ENCODE results near the gene BPIFB1. TPM values are rescaled to one million over a fixed set of nuclear protein-coding genes. Genes with fewer than 3 reads are reported as not detected.

The BPIFB1 gene
- total RNA-seq, 4 donors from 2014 or later, result not detected

DNA sequence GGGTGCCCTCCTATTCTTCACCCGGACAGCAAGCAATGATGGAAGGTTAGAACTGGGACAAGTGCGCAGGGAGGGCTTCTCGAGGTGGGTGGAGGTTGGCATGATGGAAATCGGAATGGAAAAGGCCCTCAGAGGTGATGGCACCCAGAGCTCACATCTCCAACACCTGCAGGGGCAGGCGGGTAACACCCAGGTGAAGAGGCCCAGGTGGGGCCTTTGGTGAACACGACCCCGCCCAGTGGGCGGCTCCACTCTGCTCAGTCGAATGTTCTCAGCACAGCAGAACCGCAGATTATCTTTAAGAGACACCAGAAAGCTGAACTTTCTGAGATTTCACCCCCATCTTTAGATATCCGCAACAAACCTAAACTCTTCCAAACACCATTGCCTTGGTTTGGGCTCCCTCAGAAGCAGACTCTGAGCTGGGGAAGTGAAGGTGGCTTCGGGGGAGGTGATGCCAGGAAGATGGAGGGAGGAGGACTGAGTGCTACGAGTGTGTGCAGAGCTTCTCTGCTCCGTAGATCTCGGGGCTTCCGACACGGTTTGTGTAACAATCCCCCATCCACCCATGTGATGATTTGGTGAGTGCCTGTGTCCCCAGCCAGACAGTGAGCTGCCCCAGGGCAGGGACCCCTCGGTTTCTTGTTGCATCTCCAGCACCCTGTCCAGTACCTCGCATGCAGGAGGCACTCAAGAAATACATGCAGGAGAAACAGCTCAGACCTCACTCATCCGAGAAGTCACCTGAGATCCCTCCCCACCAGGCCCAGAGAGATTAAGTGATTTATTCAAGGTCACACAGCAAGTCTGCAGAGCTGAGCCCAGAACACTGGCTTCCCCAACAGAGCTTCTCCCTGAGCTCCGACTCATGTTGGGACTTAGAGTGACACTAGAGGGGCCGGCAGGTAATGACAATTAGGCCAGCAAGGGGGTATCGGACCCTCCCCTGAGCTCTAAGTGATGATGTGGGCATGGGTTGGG is 45.4 kb downstream of the BPIFB1 start:
- no peaks in the 10 kb centered on the region for H3K27me3 ChIP-seq
- no peak for DNase-seq
- H3K9me3 ChIP-seq, result no peaks in the 10 kb centered on the region
- no peaks in the 10 kb centered on the region for H3K4me1 ChIP-seq
- H3K27ac ChIP-seq, result no peak overlapping the region
- H3K4me3 ChIP-seq (replicated peaks in 1 of 3), result no peak overlapping the region
- no peaks in the 10 kb centered on the region for H3K36me3 ChIP-seq
- TF ChIP-seq POLR2A (IDR thresholded peaks at IDR 0.05), result no peak
- TF ChIP-seq, protein P1, sequence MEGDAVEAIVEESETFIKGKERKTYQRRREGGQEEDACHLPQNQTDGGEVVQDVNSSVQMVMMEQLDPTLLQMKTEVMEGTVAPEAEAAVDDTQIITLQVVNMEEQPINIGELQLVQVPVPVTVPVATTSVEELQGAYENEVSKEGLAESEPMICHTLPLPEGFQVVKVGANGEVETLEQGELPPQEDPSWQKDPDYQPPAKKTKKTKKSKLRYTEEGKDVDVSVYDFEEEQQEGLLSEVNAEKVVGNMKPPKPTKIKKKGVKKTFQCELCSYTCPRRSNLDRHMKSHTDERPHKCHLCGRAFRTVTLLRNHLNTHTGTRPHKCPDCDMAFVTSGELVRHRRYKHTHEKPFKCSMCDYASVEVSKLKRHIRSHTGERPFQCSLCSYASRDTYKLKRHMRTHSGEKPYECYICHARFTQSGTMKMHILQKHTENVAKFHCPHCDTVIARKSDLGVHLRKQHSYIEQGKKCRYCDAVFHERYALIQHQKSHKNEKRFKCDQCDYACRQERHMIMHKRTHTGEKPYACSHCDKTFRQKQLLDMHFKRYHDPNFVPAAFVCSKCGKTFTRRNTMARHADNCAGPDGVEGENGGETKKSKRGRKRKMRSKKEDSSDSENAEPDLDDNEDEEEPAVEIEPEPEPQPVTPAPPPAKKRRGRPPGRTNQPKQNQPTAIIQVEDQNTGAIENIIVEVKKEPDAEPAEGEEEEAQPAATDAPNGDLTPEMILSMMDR (IDR thresholded peaks at IDR 0.05), result no peak
- intact Hi-C loops (cut with DNase I), result no loop called here
- 78 to 82% methylated on average over 23 of the region's 23 CpGs for WGBS, 2 donors

DNA sequence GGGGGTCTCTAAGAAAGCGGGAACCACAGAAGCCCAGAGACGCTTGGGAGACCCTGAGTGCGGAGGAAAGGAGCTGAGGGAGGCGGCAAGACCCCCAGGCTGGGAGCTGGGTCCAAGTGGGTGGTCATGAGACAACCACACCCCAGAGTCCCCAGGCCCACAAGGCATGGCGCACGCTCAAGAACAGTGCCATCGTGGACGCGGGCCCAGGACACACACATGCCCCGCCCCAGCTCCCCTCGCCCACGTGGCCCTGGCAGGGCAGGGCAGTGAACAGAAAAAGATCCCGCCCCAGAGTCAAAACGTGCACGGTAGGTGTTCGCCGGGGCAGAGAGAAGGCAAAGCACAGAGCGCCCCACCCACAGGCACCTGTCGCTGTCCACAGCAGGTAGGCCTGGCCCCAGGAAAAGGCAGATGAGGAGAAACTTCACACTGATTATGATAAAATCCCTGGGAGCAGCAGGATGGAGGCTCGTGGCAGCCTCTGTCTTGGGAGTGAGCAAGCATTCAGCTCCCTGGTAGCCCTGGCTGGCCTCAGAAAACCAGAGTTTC is 50.0 kb downstream of the BPIFB1 start:
- Histone ChIP-seq H3K36me3 (no peaks in the 10 kb centered on the region), H3K9me3 (no peaks in the 10 kb centered on the region), H3K4me3 (replicated peaks in 1 of 3) (no peak overlapping the region), H3K4me1 (no peaks in the 10 kb centered on the region), H3K27me3 (no peaks in the 10 kb centered on the region), H3K27ac (no peak overlapping the region)
- intact Hi-C loops (cut with DNase I), result no loop called here
- 69% methylated on average over 18 to 20 of the region's 20 CpGs for WGBS, 2 donors
- DNase-seq, result no peak
- TF ChIP-seq POLR2A (IDR thresholded peaks at IDR 0.05), result no peak
- TF ChIP-seq, protein P1 (IDR thresholded peaks at IDR 0.05), result no peak

DNA sequence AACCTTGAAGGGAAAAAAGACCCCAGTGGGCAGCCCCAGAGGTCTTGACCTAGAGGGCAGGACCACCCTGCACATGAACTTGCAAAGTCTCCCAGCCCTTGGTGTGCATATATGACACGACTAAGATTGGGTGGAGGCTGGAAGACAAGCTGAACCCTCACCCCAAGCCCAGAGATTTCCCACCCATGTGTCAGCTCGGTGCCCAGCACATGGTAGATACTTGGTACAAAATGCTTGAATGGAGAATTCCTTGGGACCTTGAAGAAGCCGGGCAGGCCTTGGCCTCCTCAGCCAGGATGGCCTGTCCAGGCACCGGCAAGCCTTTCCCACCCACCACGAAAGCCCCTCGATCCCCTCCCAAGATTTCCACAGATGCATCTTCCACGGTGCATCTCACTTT is 50.6 kb downstream of the BPIFB1 start:
- TF ChIP-seq, protein P1 (IDR thresholded peaks at IDR 0.05), result no peak
- no peak for TF ChIP-seq POLR2A (IDR thresholded peaks at IDR 0.05)
- no peaks in the 10 kb centered on the region for H3K4me1 ChIP-seq
- no peak for DNase-seq
- H3K9me3 ChIP-seq, result no peaks in the 10 kb centered on the region
- no peaks in the 10 kb centered on the region for H3K27me3 ChIP-seq
- H3K36me3 ChIP-seq, result no peaks in the 10 kb centered on the region
- 87 to 97% methylated on average over 6 to 7 of the region's 7 CpGs for WGBS, 2 donors
- no peak overlapping the region for H3K27ac ChIP-seq
- intact Hi-C loops (cut with DNase I), result no loop called here
- no peak overlapping the region for H3K4me3 ChIP-seq (replicated peaks in 1 of 3)

DNA sequence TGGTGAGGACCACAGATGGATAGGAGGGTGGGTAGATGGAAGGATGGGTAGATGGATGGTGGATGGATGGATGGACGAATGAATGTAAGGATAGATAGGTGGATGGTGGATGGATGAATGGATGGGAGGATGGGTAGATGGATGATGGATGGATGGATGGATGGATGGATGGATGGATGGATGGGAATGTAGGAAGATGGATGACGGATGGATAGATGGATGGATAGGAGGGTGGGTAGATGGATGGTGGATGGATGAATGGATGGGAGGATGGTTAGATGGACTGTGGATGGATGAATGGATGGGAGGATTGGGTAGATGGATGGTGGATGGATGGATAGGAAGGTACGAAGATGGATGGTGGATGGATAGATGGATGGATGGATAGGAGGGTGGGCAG is 51.1 kb downstream of the BPIFB1 start:
- Histone ChIP-seq H3K4me1 (no peaks in the 10 kb centered on the region), H3K9me3 (no peaks in the 10 kb centered on the region), H3K27me3 (no peaks in the 10 kb centered on the region), H3K27ac (no peak overlapping the region), H3K4me3 (replicated peaks in 1 of 3) (no peak overlapping the region), H3K36me3 (no peaks in the 10 kb centered on the region)
- 92 to 94% methylated on average over 3 of the region's 3 CpGs for WGBS, 2 donors
- no peak for TF ChIP-seq POLR2A (IDR thresholded peaks at IDR 0.05)
- TF ChIP-seq, protein P1 (IDR thresholded peaks at IDR 0.05), result no peak
- intact Hi-C loops (cut with DNase I), result no loop called here
- DNase-seq, result no peak

DNA sequence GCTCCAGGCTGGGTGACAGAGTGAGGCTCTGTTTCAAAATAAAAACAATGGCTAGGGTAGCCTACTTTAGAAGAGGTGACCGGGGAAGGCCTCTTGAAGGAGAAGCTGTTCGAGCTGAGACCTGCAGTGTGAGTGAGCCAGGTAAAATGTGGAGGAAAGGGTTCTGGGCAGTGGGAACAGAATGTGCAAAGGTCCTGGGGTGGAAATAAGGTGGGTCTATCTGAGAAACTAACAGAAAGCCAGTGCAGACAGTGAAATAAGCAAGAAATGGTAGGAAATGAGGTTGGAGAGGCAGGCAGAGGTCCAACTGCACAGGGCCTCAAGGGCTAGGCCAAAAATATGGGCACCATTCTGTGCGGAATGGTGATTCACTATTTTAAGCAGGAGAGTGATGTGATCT is 53.4 kb downstream of the BPIFB1 start:
- 86 to 94% methylated on average over 3 of the region's 3 CpGs for WGBS, 2 donors
- H3K27ac ChIP-seq, result no peak overlapping the region
- intact Hi-C loops (cut with DNase I), result no loop called here
- H3K4me3 ChIP-seq (replicated peaks in 1 of 3), result no peak overlapping the region
- H3K36me3 ChIP-seq, result no peaks in the 10 kb centered on the region
- no peaks in the 10 kb centered on the region for H3K27me3 ChIP-seq
- no peak for TF ChIP-seq POLR2A (IDR thresholded peaks at IDR 0.05)
- TF ChIP-seq, protein P1 (IDR thresholded peaks at IDR 0.05), result no peak
- H3K4me1 ChIP-seq, result no peaks in the 10 kb centered on the region
- no peaks in the 10 kb centered on the region for H3K9me3 ChIP-seq
- no peak for DNase-seq

Data from thyroid gland (tissue), 4 donors.